Stimulated activated CD8-positive, alpha-beta memory T cell treated with anti-CD3 and anti-CD28 coated beads, Interleukin-12 subunit alpha, Interleukin-12 subunit beta, amount 100 ng/mL, for 24 hours (primary cell): ENCODE data around the gene CROT.

Experiments
- DNase-seq: peaks from one replicate; pipeline ENCODE4 v3.0.0-alpha.2; 2020; ENCODE audit errors: extremely low read depth

The CROT gene

DNA sequence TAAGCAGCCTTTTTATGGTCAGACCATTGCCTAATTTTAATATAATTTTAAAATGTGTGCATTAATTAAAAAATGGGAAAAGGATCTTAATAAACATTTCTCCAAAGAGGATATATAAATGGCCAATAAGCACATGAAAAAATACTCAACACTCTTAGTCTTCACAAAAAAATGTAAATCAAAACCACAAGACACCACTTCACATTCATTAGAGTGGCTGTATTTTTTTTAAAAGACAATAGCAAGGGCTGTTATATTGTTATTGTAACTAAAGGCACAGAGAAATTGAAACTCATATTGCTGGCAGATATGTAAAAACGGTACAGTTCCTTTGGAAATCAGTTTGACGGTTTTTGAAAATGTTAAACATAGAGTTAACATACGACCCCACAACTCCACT, 3.2 kb upstream of the CROT start:
- no peak for DNase-seq

DNA sequence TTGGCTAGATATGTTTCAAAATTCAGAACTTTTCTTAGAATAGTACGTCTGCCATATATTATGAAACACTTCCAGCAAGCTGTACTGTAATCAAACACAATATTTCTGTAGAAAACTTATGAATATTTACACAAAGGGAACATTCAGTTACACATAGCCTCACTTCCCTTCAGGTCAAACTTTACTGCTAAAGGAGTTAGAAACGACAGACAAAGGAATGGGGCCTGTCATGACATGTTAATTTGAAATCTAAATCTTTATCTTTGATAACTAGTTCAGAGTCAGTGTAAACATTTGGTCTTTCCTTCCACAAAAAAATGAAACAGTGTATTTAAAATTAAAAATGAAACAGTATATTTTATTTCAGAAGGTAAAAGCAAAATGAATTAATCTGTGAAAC, 1.0 kb upstream of the CROT start:
- no peak for DNase-seq

DNA sequence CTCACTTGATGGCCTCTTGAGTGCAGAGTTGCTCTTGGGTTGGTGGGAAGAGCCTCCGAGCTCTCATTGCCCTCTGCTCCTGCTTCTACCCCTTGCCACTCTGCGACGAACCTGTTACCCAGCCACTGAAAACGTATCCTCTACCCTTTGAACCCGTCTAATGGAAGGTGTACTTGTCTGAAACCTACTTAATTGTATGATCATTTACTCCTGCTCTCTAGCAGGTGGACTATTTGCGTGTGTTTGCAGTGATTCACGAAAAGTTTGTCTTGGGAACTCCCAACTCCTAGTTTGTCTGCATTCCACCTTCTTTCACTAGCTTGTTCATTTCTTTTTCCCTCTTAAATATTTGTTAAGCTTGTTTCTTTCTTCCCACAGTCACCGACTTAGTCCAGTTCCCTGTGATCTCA, 503 bp downstream of the CROT start:
- DNase-seq = no peak

DNA sequence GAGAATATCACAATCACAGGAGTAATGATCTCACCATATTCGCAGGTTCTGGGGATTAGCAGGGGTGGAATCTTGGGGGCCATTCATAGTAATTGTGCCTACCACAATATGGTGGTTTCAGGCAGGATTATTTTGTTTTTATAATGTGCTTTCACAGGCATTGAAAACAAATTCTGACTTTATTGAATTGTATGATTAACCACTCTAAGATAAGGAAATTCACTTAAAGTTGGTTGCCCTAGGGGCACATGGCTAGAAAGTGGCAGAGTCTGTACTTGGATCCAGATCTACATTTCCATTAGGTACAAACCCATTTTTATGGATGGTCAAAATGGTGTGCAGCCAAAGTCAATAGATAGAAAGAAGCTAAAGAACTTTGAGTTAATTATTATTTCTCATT, 1.7 kb downstream of the CROT start:
- no peak for DNase-seq

DNA sequence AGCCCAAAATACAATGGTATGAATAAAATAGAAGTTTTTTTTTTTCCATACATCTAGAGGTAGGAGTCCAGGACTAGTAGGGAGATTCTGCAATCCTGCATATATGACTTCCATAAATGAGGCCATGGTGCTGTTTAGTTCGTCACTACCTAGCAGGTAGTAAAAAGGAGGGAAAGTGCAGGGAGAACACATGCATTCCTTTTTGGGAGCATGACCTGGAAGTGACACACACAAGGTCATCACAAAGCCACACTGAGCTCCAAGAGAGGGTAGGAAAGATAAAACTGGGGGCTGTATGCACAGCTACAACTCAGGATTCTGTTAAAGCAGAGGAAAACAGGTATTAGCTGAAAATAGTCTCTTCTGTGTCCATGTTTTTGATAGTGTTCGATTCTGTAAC, 2.2 kb downstream of the CROT start:
- DNase-seq = no peak

DNA sequence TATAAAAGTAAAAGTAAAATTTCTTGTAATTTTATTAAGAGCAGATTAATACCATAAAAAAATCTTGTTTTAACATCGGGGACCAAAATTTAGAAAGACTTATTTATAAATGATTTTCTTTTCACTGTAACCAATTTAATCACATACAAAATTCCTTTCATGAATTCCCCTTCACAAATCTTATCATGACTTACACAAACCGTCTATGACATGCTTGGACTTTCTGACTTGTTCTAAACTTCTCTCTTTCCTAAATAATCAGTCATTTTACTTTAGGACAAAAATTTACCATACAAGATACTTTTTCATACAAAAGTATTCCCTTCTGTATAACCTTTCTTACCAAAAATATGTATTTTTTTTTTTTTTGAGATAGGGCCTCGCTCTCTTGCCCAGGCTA, 9.3 kb downstream of the CROT start:
- DNase-seq = no peak

DNA sequence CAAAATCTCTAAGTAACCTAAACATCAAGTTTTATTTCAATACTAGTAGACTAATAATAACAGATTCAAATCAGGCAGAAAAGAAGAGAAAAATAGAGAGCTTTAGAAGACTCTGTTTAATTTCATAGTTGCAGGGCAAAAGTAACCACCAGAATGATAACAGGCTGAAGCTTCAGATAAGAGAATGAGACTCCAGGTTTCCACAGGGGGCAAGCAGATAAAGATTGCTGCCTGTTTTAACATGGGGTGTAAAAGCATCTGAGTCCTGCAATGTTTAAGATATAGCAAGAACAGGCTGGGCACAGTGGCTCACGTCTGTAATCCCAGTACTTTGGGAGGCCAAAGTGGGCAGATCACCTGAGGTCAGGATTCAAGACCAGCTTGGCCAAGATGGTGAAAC, 11.0 kb downstream of the CROT start:
- no peak for DNase-seq

DNA sequence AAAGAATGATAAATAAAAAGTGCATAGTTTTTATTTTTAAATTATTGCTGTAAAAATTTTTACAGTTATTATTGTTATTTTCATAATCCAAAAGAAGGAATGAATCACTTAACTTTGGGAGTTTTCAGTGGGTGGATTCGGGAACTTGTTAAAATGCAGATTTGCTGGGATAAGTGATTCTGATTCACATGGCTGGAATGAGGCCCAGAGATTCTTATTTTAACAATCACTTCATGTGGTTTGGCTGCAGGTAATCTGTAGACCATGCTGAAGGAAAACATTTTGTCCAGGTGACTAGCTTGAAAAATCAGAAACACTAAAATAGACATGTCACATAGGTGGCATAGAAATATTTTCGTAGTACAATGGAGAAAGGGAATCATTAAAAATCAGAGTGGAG, 13.9 kb downstream of the CROT start:
- no peak for DNase-seq

DNA sequence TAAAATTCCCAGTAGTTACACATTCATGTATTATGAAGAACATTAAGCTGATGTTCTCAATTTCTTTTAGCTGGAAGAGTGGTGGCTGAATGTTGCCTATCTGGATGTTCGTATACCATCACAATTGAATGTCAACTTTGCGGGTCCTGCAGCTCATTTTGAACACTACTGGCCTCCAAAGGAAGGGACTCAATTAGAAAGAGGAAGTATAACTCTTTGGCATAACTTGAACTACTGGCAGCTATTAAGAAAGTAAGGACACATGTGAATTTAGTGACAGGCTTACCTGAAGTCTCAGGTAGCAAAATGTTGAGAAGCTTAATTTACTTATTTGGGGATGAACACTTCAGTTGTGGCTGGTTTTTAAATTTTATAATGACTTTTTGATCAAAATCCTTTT, 15.9 kb downstream of the CROT start:
- DNase-seq = no peak

DNA sequence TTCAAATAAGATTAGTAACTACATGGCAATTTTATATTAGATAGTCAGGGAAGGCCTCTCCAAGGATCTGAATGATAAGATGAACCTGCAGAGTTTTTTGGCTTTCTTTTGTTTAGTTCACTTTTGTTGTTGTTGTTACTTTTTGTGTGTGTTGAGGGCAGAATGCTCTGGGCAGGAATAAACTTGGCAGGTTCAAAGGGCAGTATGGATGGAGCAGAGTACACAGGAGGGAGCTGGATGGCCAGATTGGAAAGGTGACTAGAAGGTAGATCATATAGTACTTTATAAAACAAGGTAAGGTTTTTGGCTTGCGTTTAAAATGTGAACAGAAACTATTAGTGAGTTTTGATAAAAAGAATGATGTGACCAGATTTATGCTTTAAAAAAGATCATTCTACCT, 17.9 kb downstream of the CROT start:
- DNase-seq = no peak

DNA sequence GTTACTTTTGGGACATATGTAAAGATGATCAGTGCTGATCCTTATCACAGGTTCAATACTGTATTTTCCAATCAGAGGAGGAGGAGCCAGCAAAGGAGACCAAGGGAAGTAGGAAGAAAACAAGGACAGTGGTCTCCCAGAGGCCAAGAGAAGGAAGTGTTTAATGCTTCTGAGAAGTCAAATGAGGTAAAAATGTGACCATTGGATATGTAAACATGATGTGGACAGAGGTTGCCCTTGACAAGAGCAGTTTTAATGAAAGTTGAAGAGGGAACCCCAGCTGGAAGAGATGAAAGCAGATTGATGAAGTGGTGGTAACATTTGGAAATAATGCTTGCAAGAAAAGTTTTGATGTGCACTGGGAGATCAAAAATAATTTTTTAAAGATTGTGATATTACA, 18.8 kb downstream of the CROT start:
- DNase-seq = no peak

DNA sequence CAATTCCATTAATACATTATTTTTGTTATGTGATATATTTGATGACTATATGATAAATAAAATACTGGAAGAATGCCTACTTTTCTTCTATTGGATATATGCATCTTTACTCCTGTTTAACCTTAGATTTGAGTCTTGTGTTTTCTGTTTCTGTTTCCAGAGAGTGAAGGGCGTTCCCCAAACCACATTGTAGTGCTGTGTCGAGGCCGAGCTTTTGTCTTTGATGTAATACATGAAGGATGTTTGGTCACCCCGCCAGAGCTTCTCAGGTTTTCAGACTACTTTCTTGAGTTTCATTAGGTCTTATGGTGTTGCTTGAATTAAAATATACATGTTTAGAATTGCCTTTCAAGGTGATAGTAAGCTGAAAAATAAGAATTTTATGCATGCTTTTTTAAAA, 23.8 kb downstream of the CROT start:
- DNase-seq = no peak

DNA sequence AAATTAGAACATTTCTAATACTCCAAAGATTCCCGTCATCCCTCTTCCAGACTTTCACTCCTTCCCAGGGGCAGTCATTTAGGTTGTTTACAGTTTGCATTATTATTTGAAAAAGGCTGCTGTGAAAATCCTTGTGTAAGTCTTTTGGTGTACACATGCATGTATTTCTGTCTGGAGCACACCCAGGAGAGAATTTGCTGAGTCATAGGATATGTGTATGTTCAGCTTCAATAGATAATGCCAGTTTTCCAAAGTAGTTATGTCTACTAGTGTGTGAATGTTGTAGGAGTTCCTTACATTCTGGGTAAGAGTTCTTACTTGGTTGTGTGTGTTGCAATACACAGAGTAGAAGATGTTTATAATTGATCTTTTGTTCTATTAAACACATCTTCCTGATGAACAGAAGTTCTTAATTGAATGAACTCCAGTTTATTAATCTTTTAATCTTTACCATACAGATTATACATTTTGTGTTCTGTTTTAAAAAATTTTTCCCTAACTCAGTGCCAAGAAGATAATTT, 25.3 kb downstream of the CROT start:
- DNase-seq = no peak

DNA sequence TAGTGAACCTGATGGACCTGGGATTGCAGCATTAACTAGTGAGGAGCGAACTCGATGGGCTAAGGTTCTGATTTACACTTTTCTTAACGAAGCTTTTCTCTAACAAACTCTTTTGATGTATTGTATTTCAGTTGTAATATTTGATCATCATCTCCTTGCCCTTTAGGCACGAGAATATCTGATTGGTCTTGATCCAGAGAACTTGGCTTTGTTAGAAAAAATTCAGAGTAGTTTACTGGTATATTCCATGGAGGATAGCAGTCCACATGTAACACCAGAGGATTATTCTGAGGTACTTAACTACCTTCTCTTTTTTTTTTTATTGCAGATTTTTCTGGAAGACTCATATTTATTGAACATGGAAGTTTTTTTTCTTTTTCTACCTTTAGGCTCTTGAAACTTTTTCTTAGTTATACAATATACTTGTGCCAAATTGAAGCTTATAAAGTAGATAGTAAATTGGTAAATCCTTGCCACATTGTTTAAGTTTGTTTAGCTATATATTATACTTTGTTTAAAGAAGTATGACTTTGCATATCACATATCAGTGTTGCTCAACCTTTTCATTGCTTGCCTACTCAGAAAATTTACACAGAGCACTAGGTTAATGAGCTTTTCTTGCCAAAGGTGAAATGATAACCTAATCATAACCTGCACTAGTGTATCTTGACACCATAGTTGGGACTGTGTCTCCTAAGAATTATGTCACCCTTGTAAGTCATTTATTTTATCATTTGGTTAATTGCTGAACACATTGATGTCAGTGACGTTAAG, 30.4 kb downstream of the CROT start:
- no peak for DNase-seq

DNA sequence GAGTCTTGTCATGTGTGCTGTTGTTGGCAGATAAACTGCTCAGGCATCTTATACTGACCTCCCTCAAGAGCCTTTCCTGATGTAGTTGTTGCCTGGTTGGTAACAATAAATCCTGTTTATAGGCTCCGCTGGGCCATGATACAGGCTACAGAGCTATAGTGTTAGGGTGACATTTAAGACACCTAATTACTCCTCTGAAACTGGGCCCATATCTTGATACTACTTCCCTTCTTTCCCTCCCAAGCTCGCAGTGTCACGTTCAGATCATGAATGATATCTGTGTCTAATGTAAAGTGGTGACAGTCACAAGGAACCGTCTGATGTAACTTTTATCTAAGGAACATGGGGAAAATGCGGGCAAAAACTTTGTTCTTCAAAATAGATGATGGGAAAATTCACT, 35.4 kb downstream of the CROT start:
- no peak for DNase-seq

DNA sequence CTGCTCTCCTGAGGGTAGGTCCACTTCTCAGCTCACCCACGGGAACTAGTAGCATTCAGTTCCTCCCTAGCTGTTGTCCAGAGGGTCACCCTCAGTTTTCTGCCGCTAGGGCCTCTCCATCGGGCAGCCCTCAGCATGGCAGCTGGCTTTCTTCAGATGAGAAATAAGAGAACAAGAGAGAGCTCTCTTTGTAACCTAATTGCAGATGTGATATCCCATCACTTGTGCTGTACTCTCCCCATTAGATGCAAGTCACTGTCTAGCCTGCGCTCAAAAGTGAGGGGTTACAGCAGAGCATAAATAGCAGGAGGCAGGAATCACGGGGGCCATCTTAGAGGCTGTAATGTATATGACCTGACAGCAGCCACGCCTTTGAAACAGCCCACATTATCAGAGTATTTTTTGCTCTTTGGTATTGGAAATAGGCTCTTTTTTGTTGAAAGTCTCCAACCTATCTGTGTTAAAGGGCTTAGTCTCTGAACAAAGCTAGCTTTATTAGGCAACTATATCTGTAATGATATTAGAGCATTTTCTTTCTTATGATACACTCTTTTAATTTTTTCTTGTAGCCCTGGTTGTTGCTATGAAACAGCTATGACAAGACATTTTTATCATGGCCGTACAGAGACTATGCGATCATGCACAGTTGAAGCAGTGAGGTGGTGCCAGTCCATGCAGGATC, 45.7 kb downstream of the CROT start:
- no peak for DNase-seq

DNA sequence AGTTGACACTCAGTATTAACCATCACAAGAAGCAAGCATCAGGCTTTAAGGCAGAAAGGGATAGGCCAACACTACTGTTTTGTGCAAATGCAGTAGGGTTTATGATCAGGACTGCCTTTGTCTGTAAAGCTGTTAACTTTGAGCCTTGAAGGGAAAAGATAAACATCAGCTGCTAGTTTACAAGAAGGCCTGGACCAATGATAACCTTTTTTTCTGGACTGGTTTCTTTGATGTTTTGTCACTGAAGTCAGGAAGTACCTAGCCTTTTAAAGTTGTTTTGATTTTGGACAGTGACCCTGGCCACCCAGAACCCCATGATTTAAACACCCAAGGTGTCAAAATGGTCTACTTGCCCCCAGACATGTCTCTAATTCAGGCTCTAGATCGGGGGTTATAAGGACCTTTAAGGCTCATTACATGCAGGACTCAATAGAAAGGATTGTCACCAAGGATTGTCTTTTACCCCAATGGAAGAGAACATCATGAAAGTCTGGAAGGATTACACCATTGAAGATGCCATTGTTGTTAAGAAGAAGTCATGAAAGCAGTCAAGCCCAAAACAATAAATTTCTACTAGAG, 50.1 kb downstream of the CROT start:
- DNase-seq = no peak

DNA sequence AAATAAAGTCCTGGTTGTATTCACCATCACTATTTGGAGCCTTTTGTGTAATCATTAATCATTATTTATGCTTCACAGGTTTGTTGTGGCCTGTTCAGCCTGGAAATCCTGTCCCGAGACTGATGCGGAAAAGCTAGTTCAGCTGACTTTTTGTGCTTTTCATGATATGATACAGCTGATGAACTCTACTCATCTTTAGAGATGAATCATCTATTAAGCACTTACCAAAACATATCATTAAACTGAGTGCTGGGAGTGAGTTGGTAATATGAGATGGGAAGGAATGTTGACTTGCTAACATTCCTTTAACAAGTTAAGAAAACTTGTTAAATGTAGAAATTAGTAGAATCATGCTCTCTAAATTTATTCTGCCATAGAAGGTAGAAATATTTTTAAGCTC, 53.0 kb downstream of the CROT start:
- DNase-seq = no peak

DNA sequence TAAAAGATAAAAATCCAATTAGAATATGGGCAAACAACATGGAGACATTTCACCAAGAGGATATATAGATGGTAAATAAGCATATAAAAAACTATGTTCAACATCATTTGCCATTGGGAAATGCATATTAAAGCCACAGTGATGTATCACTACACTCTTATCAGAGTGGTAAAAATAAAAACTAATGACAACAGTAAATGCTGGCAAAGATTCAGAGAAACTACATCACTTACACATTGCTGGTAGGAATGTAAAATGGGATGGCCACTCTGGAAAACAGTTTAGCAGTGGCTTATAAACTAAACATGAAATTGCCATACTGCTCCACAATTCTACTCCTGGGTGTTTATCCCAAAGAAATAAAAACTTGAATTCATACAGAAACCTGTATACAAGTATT, 59.2 kb downstream of the CROT start:
- no peak for DNase-seq

DNA sequence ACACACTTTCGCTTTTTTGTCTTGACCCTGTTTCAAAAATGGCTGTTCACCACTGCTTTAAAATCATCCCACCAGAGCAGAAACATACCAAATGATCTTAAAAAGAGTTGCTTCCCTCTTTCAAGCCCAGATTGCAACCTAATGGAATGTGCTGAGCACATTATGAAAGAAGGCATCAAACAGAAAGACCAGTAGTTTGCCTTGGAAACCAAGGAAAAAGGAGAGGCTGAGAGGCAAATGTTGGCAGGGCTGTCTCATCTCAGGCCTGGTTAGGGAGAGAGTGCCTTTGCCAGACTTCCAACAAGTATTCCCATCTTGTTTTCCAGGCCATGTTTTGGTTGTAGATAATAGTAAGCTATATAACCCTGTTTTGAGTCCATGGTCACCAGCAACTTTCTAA, 65.7 kb downstream of the CROT start:
- DNase-seq = no peak

DNA sequence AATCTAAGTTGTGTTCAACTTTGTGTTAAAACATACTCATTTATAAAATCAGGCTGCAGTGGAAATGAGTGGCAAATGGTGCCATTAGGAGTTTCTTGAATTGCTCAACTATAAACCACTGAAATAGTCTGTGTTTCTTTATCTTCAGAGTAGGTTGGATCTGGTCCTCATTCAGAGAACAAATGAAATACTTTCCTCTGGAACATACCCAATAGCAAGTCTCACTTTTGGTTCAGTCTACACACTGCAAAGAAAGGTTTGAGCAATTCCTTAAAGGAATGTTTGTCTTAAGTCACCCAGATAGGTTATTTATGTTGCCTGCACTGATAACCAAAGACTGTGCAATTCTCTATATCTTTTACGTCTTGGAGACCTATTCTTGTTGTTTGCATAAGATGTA, 67.6 kb downstream of the CROT start:
- DNase-seq = no peak

DNA sequence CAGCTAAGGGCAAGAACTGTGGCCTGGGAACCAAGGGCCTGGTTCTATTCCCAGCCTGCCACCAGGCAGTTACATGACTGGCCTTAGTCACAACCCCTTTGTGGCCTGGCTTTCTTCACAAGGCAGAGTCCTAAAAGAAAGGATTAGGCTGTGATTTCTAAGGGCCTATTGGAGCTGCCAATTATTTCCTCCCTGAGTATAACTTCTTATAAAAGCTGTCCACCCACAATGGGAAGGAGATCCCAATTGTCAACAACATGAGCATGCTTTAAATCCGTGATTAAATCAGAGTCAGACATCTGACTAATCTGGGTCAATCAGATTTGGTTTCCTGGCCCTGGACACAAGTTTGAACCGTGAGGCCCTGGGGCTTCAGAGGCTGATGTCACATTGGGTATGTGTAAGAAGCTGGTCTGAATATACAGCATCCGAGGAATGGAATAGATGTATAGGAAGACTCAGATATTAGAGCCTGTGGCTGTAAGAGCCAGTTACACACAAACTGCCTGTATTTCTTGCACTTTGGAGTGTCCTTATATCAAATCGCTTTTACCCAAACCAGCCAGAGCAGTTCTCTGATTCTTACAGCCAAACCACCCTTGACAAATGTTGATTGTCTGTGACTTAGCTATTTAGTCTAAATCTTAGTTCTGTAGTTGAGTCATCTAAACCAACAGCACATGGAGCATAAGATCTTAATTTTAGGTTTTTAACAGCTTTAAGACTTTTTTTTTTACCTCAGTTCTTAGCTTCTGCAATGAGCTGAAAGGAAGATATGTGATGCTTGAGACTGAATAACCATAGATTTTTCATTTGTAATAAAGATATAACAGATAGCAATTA, 68.7 kb downstream of the CROT start:
- DNase-seq = no peak
